HG03442 (cell line): ENCODE results near the gene CDK5RAP2.

Experiments
- ATAC-seq: cut with Tn5 transposase; IDR thresholded peaks from one replicate; pipeline ENCODE4 v1.9.1; 2021; ENCODE audit warnings: mild to moderate bottlenecking, moderate library complexity; ENCODE audit not compliant: unreplicated experiment

Gene CDK5RAP2

GRCh38 chr9:120365386-120365785, 214.6 kb downstream of the CDK5RAP2 start:
- ATAC-seq: no peak

DNA sequence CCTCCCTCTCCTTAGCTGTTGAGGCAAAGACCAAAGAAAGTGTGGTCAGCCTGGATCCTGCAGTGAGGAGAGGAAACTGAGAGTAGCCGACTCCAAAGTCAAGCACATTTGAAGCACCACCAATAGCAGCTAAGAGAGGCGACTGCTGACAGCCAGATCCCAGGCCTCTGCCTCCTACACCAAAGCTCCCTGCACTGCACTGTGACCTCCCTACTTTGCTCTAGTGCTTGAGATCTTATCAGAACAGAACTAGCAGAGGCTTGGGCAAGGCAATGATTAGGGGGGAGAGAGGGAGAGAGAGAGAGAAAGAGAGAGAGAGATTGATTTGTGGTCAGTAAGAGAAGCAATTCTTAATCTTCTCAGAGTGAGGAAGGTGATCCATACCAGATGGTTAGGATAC, 216.3 kb downstream of the CDK5RAP2 start:
- ATAC-seq: no peak

DNA sequence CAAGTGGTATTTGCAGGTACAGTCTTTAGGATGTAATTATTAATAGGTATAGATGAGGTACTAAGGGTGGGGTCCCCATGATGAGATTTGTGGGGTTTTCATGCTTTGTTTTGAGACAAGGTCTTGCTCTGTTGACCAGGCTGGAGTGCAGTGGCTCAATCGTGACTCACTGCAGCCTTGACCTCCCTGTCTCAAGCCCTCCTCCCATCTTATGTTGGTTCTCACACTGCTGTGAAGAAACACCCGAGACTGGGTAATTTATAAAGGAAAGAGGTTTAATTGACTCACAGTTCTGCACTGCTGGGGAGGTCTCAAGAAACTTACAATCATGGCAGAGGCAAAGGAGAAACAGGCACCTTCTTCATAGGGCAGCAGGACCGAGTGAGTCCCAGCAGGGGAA, 217.5 kb downstream of the CDK5RAP2 start:
- ATAC-seq: no peak

DNA sequence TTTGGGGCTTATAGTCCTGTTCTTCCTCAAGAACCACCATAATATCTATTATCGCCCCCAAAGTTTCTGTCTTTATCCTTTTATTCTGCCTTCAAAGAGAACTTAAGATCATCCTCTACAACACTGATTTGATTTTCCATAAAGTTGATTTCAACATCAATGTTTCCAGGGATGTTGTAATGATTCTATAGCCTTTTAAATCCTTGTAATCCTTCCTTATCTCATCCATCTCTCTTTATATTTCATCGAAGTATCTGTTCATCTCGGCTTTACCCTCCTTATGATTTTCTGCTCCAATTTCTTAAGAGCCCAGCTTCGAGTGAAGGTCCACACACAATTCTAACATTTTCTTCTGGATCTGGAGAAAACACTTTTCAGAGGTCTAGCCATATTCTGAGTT, 218.4 kb downstream of the CDK5RAP2 start:
- ATAC-seq: no peak

DNA sequence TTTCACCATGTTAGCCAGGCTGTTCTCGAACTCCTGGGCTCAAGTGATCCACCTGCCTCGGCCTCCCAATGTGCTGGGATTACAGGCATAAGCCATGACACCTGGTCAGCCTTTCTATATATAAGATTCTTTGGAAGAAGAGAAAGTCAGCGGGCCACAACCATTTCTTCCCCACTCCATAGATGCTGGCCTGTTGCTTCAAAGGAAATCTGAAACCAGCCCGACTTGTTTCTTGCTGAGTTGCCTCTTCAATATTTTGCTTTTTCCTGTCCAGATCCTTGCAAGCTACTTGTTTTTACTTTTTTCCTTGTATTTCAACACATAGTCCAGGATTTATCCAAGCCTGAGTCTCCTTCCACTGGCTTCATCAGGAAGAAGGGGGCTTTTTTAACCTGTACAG, 219.5 kb downstream of the CDK5RAP2 start:
- ATAC-seq: no peak

- ATAC-seq: no peak
These were observed 219.9 kb downstream of the CDK5RAP2 start for GRCh38 chr9:120360046-120360445.

GRCh38 chr9:120358877-120359276, 221.1 kb downstream of the CDK5RAP2 start:
- ATAC-seq: no peak

GRCh38 chr9:120353506-120353905, 226.5 kb downstream of the CDK5RAP2 start:
- ATAC-seq: no peak

GRCh38 chr9:120351106-120351505, 228.9 kb downstream of the CDK5RAP2 start:
- no peak for ATAC-seq

DNA sequence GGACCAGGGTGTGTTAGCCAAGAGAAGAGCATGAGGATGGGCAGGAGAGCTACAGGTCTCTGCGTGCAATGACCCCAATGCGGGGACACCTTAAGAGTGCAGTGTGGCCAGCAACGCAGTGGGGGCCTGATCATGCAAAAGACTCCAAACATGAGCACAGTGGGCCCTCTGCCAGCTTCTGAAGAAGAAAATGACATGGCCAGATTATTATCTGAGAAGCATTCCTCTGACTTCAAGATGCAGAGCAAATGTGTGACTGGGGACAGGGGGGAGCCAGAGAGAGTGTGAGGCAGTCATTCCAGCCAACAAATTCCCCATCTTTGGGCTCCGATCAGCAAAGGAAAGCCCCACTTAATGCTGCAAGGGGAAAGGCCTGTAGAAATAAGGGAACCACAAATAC, 229.4 kb downstream of the CDK5RAP2 start:
- no peak for ATAC-seq

DNA sequence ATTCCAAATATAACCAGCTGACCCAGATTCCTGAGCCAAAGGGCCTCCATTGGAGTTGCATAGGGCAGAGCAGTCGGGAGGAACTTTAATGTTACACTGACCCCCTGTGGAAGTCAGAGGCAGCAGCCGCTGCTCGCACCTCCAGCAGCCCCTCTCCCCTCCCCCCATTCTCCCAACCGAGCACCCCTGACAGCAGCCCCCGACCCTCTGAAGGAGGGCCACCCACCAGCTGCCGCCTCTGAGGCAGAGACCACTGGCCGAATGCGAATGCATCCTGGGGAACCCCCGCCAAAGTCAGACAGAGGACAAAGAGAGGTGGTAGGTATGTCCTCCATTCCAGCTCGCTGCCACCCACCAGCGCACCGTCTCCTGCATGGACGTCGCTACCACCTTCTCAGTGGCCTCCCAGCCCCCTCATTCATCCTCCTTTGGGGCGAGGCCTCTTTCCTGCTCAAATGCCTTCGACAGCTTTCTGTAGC, 231.0 kb downstream of the CDK5RAP2 start:
- no peak for ATAC-seq

GRCh38 chr9:120345379-120345778, 234.6 kb downstream of the CDK5RAP2 start:
- ATAC-seq: no peak

GRCh38 chr9:120344230-120344629, 235.7 kb downstream of the CDK5RAP2 start:
- no peak for ATAC-seq

DNA sequence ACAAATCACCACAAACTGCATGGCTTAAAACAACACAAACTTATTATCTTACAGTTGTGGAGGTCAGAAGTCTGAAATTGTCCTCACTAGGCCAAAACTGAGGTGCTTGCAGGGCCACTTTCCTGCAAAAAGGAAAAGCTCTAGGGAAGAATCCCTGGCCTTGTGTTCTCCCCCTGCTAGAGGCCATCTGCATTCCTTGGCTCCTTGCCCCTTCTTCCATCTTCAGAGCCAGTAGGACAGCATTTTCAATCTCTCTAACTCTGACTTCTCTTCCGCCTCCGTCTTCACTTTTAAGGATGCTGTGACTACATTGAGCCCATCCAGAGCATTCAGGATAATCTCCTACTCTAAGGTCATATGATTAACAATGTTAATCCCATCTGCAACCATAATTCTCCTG, 236.6 kb downstream of the CDK5RAP2 start:
- ATAC-seq: no peak
